Brain microvascular endothelial cell (primary cell): ENCODE data around the gene PEAK1.
"Not testable (repeated sequence)": the region's sequence is repeated elsewhere in the genome, so short reads cannot be mapped to it uniquely, and the experiment has no call there.

ENCODE experiments used
- DNase-seq: peaks from one replicate; pipeline ENCODE4 v3.0.0-alpha.2; 2020
- H3K27ac ChIP-seq: fragments of 250-450 bp; sonication (Bioruptor Pico); 2 replicates; pipeline ENCODE4 v1.5.1; 2020; ENCODE audit warnings: mild to moderate bottlenecking, moderate library complexity
- H3K27me3 ChIP-seq: fragments of 250-450 bp; sonication (Bioruptor Pico); replicated peaks from 2 replicates; pipeline ENCODE4 v1.5.1; 2020; ENCODE audit warnings: mild to moderate bottlenecking
- H3K36me3 ChIP-seq: fragments of 250-450 bp; sonication (Bioruptor Pico); replicated peaks from 2 replicates; pipeline ENCODE4 v1.5.1; 2020; ENCODE audit warnings: mild to moderate bottlenecking
- H3K4me3 ChIP-seq: 2 replicates; pipeline ENCODE4 v1.5.1; 2011; ENCODE audit warnings: low read depth, mild to moderate bottlenecking, control low read depth, low read length, moderate library complexity
- in situ Hi-C: cut with HindIII; loops from 2 replicates; pipeline ENCODE4 v1.10.0; 2017; ENCODE audit warnings: low sequenced_read_pairs, low pct_ligation_motif_present
- TF ChIP-seq, protein P1 (sequence below): IDR thresholded peaks from 2 replicates; pipeline ENCODE4 v1.5.1; 2011; ENCODE audit warnings: low read depth, mild to moderate bottlenecking, moderate library complexity, low read length, control low read depth, inconsistent platforms; ENCODE audit errors: missing control alignments

The PEAK1 gene

DNA sequence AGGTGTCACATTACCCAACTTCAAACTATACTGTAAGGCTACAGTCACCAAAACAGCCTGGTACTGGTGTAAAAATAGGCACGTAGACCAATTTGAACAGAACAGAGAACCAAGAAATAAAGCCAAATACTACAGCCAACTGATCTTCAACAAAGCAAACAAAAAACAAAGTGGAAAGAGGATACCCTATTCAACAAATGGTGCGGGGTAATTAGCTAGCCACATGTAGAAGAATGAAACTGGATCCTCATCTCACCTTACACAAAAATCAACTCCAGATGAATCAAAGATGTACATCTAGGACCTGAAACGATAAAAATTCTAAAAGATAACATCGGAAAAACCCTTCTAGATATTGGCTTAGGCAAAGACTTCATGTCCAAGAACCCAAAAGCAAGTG is 13.1 kb downstream of the PEAK1 start:
- no peaks in the 10 kb centered on the region for H3K27me3 ChIP-seq
- in situ Hi-C loops, result no loop called here
- no peak overlapping the region for H3K27ac ChIP-seq
- TF ChIP-seq, protein P1, sequence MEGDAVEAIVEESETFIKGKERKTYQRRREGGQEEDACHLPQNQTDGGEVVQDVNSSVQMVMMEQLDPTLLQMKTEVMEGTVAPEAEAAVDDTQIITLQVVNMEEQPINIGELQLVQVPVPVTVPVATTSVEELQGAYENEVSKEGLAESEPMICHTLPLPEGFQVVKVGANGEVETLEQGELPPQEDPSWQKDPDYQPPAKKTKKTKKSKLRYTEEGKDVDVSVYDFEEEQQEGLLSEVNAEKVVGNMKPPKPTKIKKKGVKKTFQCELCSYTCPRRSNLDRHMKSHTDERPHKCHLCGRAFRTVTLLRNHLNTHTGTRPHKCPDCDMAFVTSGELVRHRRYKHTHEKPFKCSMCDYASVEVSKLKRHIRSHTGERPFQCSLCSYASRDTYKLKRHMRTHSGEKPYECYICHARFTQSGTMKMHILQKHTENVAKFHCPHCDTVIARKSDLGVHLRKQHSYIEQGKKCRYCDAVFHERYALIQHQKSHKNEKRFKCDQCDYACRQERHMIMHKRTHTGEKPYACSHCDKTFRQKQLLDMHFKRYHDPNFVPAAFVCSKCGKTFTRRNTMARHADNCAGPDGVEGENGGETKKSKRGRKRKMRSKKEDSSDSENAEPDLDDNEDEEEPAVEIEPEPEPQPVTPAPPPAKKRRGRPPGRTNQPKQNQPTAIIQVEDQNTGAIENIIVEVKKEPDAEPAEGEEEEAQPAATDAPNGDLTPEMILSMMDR, result no peak
- no peak overlapping the region for H3K4me3 ChIP-seq
- no peaks in the 10 kb centered on the region for H3K36me3 ChIP-seq
- DNase-seq, result no peak

DNA sequence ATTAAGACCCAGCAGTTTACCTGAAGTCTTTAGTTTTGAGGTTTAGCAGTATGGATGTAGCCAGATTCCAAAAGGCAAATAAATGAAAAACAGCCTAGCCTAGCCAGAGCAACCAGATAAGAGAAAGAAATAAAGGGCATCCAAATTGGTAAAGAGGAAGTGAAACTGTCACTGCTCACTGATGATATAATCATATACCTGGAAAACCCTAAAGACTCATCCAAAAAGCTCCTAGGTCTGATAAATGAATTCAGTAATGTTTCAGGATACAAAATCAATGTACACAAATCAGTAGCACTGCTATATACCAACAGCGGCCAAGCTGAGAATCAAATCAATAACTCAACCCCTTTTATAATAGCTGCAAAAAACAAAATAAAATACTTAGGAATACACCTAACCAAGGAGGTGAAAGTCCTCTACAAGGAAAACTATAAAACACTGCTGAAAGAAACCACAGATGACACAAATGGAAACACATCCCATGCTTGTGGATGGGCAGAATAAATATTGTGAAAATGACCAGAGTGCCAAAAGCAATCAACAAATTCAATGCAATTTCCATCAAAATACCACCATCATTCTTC is 13.6 kb downstream of the PEAK1 start:
- in situ Hi-C loops, H3K4me3 ChIP-seq, H3K27me3 ChIP-seq, DNase-seq, H3K36me3 ChIP-seq, H3K27ac ChIP-seq: not testable (repeated sequence)

DNA sequence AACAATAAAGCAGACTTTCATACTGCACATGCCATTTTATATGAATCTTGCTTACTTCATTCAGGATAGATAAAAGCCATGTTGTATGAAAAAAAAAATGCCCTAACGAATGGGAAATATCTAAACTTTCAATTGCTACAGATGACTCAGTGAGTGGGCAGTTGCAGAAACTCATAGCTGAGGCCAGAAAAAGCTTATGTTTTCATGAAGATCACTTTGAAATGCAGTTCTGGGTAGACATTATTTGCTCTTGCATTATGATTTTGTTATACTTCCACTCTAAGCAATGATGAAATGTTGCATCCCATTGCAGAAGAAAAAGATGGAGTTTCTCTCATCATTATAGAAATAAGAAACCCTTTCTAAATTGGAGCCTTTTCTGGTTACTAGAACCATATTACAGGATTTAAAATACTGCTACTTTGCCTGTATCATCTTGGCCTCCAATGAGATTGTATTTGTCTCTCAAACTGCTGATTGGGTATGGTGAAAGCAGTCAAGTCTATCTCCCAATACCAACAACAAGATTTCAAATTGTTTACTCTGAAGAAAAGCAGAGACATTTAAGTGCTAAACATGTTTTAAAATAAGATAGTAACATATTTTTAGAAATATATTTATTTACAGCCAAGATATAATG is 17.0 kb downstream of the PEAK1 start:
- TF ChIP-seq, protein P1, result no peak
- Histone ChIP-seq H3K36me3 (no peaks in the 10 kb centered on the region), H3K27me3 (no peaks in the 10 kb centered on the region), H3K27ac (peak overlapping the region; percentile 38), H3K4me3 (no peak overlapping the region)
- in situ Hi-C loops, result no loop called here
- DNase-seq, result peak; percentile 61

DNA sequence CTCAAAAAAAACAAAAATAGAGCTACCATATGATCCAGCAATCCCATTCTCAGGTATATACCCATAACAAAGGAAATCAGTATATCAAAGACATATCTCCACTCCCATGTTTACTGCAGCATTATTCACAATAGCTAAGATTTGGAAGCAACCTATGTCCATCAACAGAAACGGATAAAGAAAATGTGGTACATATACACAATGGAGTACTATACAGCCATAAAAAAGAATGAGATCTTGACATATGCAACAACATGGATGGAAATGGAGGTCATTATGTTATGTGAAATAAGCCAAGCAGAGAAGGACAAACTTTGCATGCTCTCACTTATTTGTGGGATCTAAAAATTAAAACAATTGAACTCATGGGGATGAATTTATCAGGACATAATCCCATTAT is 19.6 kb downstream of the PEAK1 start:
- DNase-seq, result no peak
- Histone ChIP-seq H3K27ac (no peak overlapping the region), H3K27me3 (no peaks in the 10 kb centered on the region), H3K36me3 (no peaks in the 10 kb centered on the region), H3K4me3 (no peak overlapping the region)
- TF ChIP-seq, protein P1, result no peak
- in situ Hi-C loops, result no loop called here

DNA sequence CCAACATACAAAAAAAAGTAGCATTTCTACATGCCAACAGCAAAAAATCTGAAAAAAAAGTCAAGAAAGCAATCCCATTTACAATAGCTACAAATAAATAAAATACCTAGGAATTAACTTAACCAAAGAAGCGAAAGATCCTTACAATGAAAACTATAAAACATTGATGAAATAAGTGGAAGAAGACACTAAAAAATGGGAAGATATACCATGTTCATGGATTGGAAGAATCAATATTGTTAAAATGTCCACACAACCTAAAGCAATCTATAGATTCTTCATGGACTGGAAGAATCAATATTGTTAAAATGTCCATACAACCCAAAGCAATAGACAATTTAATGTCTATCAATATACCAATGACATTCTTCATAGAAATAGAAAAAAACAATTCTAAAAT is 21.0 kb downstream of the PEAK1 start:
- H3K27me3 ChIP-seq, result no peaks in the 10 kb centered on the region
- no peak overlapping the region for H3K4me3 ChIP-seq
- no peak for DNase-seq
- H3K36me3 ChIP-seq, result no peaks in the 10 kb centered on the region
- no peak overlapping the region for H3K27ac ChIP-seq
- in situ Hi-C loops, result no loop called here
- TF ChIP-seq, protein P1, result no peak

DNA sequence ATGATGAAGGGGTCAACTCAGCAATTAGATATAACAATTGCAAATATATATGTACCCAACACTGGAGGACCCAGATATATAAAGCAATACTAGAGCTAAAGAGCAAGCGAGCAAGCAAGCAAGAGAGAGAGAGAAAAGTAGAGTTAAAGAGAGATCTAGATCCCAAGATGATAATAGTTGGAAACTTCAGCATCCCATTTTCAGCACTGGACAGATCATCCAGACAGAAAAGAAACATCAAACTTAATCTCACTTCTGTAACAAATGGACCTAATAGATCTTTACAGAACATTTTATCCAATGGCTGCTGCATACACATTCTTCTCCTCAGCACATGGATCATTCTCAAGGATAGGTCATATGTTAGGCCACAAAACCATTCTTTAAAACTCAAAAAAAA is 23.2 kb downstream of the PEAK1 start:
- TF ChIP-seq, protein P1, result no peak
- no peaks in the 10 kb centered on the region for H3K27me3 ChIP-seq
- in situ Hi-C loops, result no loop called here

More for the DNA sequence above, 23.2 kb downstream of the PEAK1 start:
- DNase-seq, result no peak
- Histone ChIP-seq H3K27ac (no peak overlapping the region), H3K4me3 (no peak overlapping the region), H3K36me3 (no peaks in the 10 kb centered on the region)
